Dermis microvascular lymphatic vessel endothelial cell (primary cell): Measurements from ENCODE around the gene EXD3. TPM values are rescaled to one million over a fixed set of nuclear protein-coding genes. Genes with fewer than 3 reads are reported as not detected.

Experiments
- DNase-seq, 2 donors: peaks; one replicate each; pipeline versions ENCODE4 v3.0.0 to v3.0.0-alpha.2; 2010; ENCODE audit warnings: low read depth in 2 of 2
- total RNA-seq: library from RNA; depleted of rRNA; stranded (reverse); fragments of >200 nt; gene quantifications from 2 replicates; pipeline ENCODE4 v1.2.1, GENCODE V29; 2014

EXD3 gene
- total RNA-seq, 1 donor from 2014 or later, result 12.2 TPM

- peak in 1 of 2 donors; percentile 58 for DNase-seq
Measured at GRCh38 chr9:137295238-137295811, 127.6 kb downstream of the EXD3 start.

GRCh38 chr9:137294681-137295237, 128.2 kb downstream of the EXD3 start:
- peak in 1 of 2 donors; percentile 70 for DNase-seq

- DNase-seq, result peak; percentile 88 to 92
Measured at GRCh38 chr9:137294091-137294680, 128.8 kb downstream of the EXD3 start.

- DNase-seq, result no peak
Measured at GRCh38 chr9:137293482-137294090, 129.4 kb downstream of the EXD3 start.

- no peak for DNase-seq
Measured at GRCh38 chr9:137293094-137293481, 129.9 kb downstream of the EXD3 start.

- DNase-seq, result peak in 1 of 2 donors; percentile 88
Measured at GRCh38 chr9:137286975-137287383, 136.0 kb downstream of the EXD3 start.

GRCh38 chr9:137281345-137282116, 141.4 kb downstream of the EXD3 start:
- DNase-seq, result no peak

GRCh38 chr9:137280474-137281344, 142.3 kb downstream of the EXD3 start:
- DNase-seq, result peak in 1 of 2 donors; percentile 54

GRCh38 chr9:137279741-137280473, 143.1 kb downstream of the EXD3 start:
- no peak for DNase-seq

- no peak for DNase-seq
Measured at GRCh38 chr9:137278721-137279711, 143.9 kb downstream of the EXD3 start.

- DNase-seq, result peak in 1 of 2 donors; percentile 40
Measured at GRCh38 chr9:137278061-137278701, 144.8 kb downstream of the EXD3 start.

GRCh38 chr9:137277329-137278041, 145.5 kb downstream of the EXD3 start, which contains the start of gene TOR4A:
TSS of gene TOR4A (plus strand) at chr9:137277726. CDS start at chr9:137278690, 964 bp downstream.
- peak; percentile 82 to 96 for DNase-seq

GRCh38 chr9:137276473-137277328, 146.3 kb downstream of the EXD3 start:
- DNase-seq, result peak in 1 of 2 donors; percentile 38

GRCh38 chr9:137275588-137276472, 147.1 kb downstream of the EXD3 start:
- no peak for DNase-seq

- DNase-seq, result no peak
Measured at GRCh38 chr9:137275203-137275587, 147.8 kb downstream of the EXD3 start.
